ENCODE measurements around the gene SCGN.
A peak's percentile ranks its signal among the peaks of the same experiment; 100 is the strongest.

SCGN gene

DNA sequence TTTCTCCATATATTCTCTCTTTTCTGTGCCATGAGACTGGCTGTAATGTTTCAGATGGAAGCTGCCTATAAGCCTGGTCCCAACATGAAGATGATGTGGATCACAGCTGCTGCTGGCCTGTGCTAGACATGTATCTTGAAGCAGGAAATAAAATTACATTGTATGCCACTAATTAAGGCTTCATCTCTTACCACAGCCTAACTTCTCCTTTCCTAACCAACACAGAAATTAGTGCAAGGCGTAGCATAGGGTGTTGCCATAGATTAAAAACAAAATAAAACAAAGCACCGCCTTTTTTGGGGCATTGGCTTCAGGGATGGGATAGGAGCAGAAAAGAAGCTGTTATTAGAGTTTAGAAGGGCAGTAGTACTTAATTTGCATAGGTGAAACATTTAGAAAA, 97.8 kb downstream of the SCGN start:
- WGBS (ENCODE audit: extremely low coverage, insufficient coverage, insufficient read length): no CpG with 5 or more reads among the region's 2 CpGs
- H3K4me3 ChIP-seq (ENCODE audit: low read depth, low read length): no peak overlapping the region

DNA sequence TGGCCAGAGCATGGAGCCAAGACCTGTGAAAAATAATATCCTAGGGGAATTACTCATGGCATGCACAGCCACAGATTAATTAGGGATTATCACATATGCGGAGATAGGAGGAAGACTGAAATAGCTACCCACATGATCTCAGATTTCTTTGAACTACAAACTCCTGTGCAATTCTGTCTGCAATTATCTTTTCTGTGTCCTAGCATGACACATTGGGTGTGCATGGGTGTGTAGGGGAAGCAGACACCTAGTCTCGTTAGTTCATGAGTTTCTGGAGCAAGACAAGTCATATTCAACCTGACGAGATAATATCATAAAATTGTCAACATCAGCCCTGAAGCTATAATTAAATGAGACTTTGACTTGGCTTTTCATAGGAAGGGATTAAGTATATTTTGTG, 98.9 kb downstream of the SCGN start:
- H3K14ac ChIP-seq (ENCODE audit: low read length): no peak overlapping the region
- H3K4me3 ChIP-seq (ENCODE audit: low read depth, low read length): no peak overlapping the region
- no peak overlapping the region for H3K18ac ChIP-seq (ENCODE audit: low read length)
- no peak overlapping the region for H3K9ac ChIP-seq (ENCODE audit: low read length)
- no peak overlapping the region for H2BK120ac ChIP-seq (ENCODE audit: insufficient read depth, low read length, poor library complexity)
- no peaks in the 10 kb centered on the region for H3K27me3 ChIP-seq (ENCODE audit: insufficient read depth, low read length)
- DNase-seq: peak; percentile 30 to 36
- H3K9me3 ChIP-seq (ENCODE audit: insufficient read depth, low read depth, low read length): no peaks in the 10 kb centered on the region
- H3K4ac ChIP-seq (ENCODE audit: low read depth, low read length): no peak overlapping the region
- H3K4me1 ChIP-seq (ENCODE audit: control insufficient read depth in 1 of 2, insufficient read depth in 2 of 2, low read length in 2 of 2): no peaks in the 10 kb centered on the region
- H2BK5ac ChIP-seq (ENCODE audit: low read depth, low read length, poor library complexity): no peak overlapping the region
- no peak overlapping the region for H4K12ac ChIP-seq (ENCODE audit: low read depth, low read length)
- H4K8ac ChIP-seq (ENCODE audit: low read depth, low read length): no peak overlapping the region
- H3K4me2 ChIP-seq (ENCODE audit: low read length): no peak overlapping the region
- H3K79me2 ChIP-seq (ENCODE audit: control insufficient read depth, insufficient read depth, low read length, poor library complexity): no peaks in the 10 kb centered on the region
- H3K23ac ChIP-seq (ENCODE audit: low read length): no peak overlapping the region
- H2BK12ac ChIP-seq (ENCODE audit: low read length): no peak overlapping the region
- H2AFZ ChIP-seq (ENCODE audit: insufficient read depth, low read length, poor library complexity): no peak overlapping the region
- H3K36me3 ChIP-seq (ENCODE audit: control insufficient read depth in 1 of 2, insufficient read depth in 2 of 2, low read length in 2 of 2): no peaks in the 10 kb centered on the region
- H4K91ac ChIP-seq (ENCODE audit: low read depth, low read length): no peak overlapping the region
- whole genome bisulfite sequencing (ENCODE audit: extremely low coverage, insufficient coverage, insufficient read length): no CpG with 5 or more reads among the region's 3 CpGs
- H3K79me1 ChIP-seq (ENCODE audit: low read length): no peaks in the 10 kb centered on the region
- no peak overlapping the region for H2AK5ac ChIP-seq (ENCODE audit: low read length)
- H3K27ac ChIP-seq (ENCODE audit: low read depth, low read length): no peak overlapping the region

More for the DNA sequence above, 97.8 kb downstream of the SCGN start:
- Histone ChIP-seq H3K18ac (ENCODE audit: low read length) (no peak overlapping the region), H3K4me1 (ENCODE audit: control insufficient read depth in 1 of 2, insufficient read depth in 2 of 2, low read length in 2 of 2) (no peaks in the 10 kb centered on the region), H3K4ac (ENCODE audit: low read depth, low read length) (no peak overlapping the region), H3K79me1 (ENCODE audit: low read length) (no peaks in the 10 kb centered on the region), H3K79me2 (ENCODE audit: control insufficient read depth, insufficient read depth, low read length, poor library complexity) (no peaks in the 10 kb centered on the region), H3K9ac (ENCODE audit: low read length) (no peak overlapping the region), H3K14ac (ENCODE audit: low read length) (no peak overlapping the region), H2BK120ac (ENCODE audit: insufficient read depth, low read length, poor library complexity) (no peak overlapping the region), H2BK12ac (ENCODE audit: low read length) (no peak overlapping the region), H3K23ac (ENCODE audit: low read length) (no peak overlapping the region), H2AFZ (ENCODE audit: insufficient read depth, low read length, poor library complexity) (no peak overlapping the region), H2BK5ac (ENCODE audit: low read depth, low read length, poor library complexity) (no peak overlapping the region), H3K27me3 (ENCODE audit: insufficient read depth, low read length) (no peaks in the 10 kb centered on the region), H2AK5ac (ENCODE audit: low read length) (no peak overlapping the region), H3K27ac (ENCODE audit: low read depth, low read length) (no peak overlapping the region), H3K36me3 (ENCODE audit: control insufficient read depth in 1 of 2, insufficient read depth in 2 of 2, low read length in 2 of 2) (no peaks in the 10 kb centered on the region), H3K4me2 (ENCODE audit: low read length) (no peak overlapping the region), H4K12ac (ENCODE audit: low read depth, low read length) (no peak overlapping the region), H3K9me3 (ENCODE audit: insufficient read depth, low read depth, low read length) (no peaks in the 10 kb centered on the region), H4K91ac (ENCODE audit: low read depth, low read length) (no peak overlapping the region), H4K8ac (ENCODE audit: low read depth, low read length) (no peak overlapping the region)
- DNase-seq: no peak
